A673 (cell line): ENCODE measurements around the gene POLR2J3.
"Not testable (repeated sequence)": the region's sequence is repeated elsewhere in the genome, so short reads cannot be mapped to it uniquely, and the experiment has no call there.

Experiments used
- CTCF ChIP-seq: fragments of 300-800, 200-600 bp; sonication (generic); conservative IDR thresholded peaks from 2 replicates; pipeline ENCODE4 v1.5.1; 2017; ENCODE audit warnings: low read depth, mild to moderate bottlenecking, antibody characterized with exemption, low read length, moderate library complexity, mixed read lengths
- EZH2 ChIP-seq: fragments of 200-600 bp; sonication (generic); IDR thresholded peaks from 2 replicates; pipeline ENCODE4 v1.6.1; 2017; ENCODE audit warnings: borderline replicate concordance, low read depth, mild to moderate bottlenecking, mixed read lengths, antibody characterized with exemption, low read length; ENCODE audit not compliant: poor library complexity, severe bottlenecking

- not testable (repeated sequence) for TF ChIP-seq CTCF, EZH2
Measured at GRCh38 chr7:102615930-102616329, 43.5 kb upstream of the POLR2J3 start.
